GM18868 (cell line): ENCODE data around the gene DLL1.

Experiments used
- ATAC-seq: cut with Tn5 transposase; IDR thresholded peaks from one replicate; pipeline ENCODE4 v1.9.1; 2021; ENCODE audit warnings: mild to moderate bottlenecking, moderate library complexity; ENCODE audit not compliant: unreplicated experiment

Gene DLL1

GRCh38 chr6:170296423-170296745 lies 5.5 kb upstream of the DLL1 start:
- no peak for ATAC-seq

- ATAC-seq = peak; percentile 38
Measured at GRCh38 chr6:170295510-170296422, 4.9 kb upstream of the DLL1 start.

GRCh38 chr6:170294813-170295509 lies 4.1 kb upstream of the DLL1 start:
- no peak for ATAC-seq

- ATAC-seq = no peak
Measured at GRCh38 chr6:170294298-170294730, 3.4 kb upstream of the DLL1 start.

GRCh38 chr6:170293341-170294231 lies 2.7 kb upstream of the DLL1 start:
- no peak for ATAC-seq

GRCh38 chr6:170292407-170293158 lies 1.7 kb upstream of the DLL1 start:
- ATAC-seq = no peak

GRCh38 chr6:170292111-170292406 lies 1.2 kb upstream of the DLL1 start:
- no peak for ATAC-seq

GRCh38 chr6:170291271-170292110 lies 613 bp upstream of the DLL1 start:
- peak; percentile 39 for ATAC-seq

GRCh38 chr6:170289951-170290295 lies 955 bp downstream of the DLL1 start:
- no peak for ATAC-seq

- ATAC-seq = no peak
Measured at GRCh38 chr6:170289180-170289931, 1.5 kb downstream of the DLL1 start.

- no peak for ATAC-seq
Measured at GRCh38 chr6:170288852-170289179, 2.1 kb downstream of the DLL1 start.

- no peak for ATAC-seq
Measured at GRCh38 chr6:170288091-170288631, 2.7 kb downstream of the DLL1 start.

GRCh38 chr6:170287371-170287876 lies 3.5 kb downstream of the DLL1 start:
- no peak for ATAC-seq

- ATAC-seq = no peak
Measured at GRCh38 chr6:170286934-170287265, 4.0 kb downstream of the DLL1 start.

GRCh38 chr6:170286246-170286933 lies 4.5 kb downstream of the DLL1 start:
- no peak for ATAC-seq

GRCh38 chr6:170285482-170285881 lies 5.4 kb downstream of the DLL1 start:
- no peak for ATAC-seq

GRCh38 chr6:170284866-170285469 lies 5.9 kb downstream of the DLL1 start:
- no peak for ATAC-seq
